K562 (cell line): ENCODE measurements around the gene TMEM117. TPM values are rescaled to one million over a fixed set of nuclear protein-coding genes. Genes with fewer than 3 reads are reported as not detected.

Experiments
- BDP1 ChIP-seq: IDR thresholded peaks from 3 replicates; pipeline ENCODE4 v1.6.1; 2011; ENCODE audit not compliant: insufficient read length, insufficient read depth
- CBX8 ChIP-seq: fragments of 200-600 bp; sonication (generic); IDR thresholded peaks from 2 replicates; pipeline ENCODE4 v1.6.1; 2012; ENCODE audit warnings: borderline replicate concordance, mixed run types, low read depth, mild to moderate bottlenecking, moderate library complexity, mixed read lengths, low read length, control low read depth, inconsistent platforms; ENCODE audit not compliant: poor library complexity, severe bottlenecking; ENCODE audit errors: extremely low read depth
- CC2D1A ChIP-seq: fragments of 450-650 bp; IDR thresholded peaks from 2 replicates; pipeline ENCODE4 v1.6.1; 2017; ENCODE audit warnings: mild to moderate bottlenecking
- CREBBP ChIP-seq: IDR thresholded peaks from one replicate; pipeline ENCODE4 v1.6.1; 2012; ENCODE audit warnings: low read depth, mild to moderate bottlenecking, control low read depth, inconsistent platforms, low read length
- EHMT2 ChIP-seq: fragments of 450-650 bp; IDR thresholded peaks from 2 replicates; pipeline ENCODE4 v1.6.1; 2018; ENCODE audit warnings: antibody characterized with exemption
- HDAC2 ChIP-seq: fragments of 450-650 bp; IDR thresholded peaks from 2 replicates; pipeline ENCODE4 v1.6.1; 2016; ENCODE audit warnings: mild to moderate bottlenecking
- HSF4 ChIP-seq: fragments of 250-450 bp; sonication (Bioruptor Pico); IDR thresholded peaks from 2 replicates; pipeline ENCODE4 v2.1.2; 2022; ENCODE audit warnings: mild to moderate bottlenecking, moderate library complexity, borderline replicate concordance
- MCM2 ChIP-seq: fragments of 450-650 bp; IDR thresholded peaks from 2 replicates; pipeline ENCODE4 v1.6.1; 2017; ENCODE audit warnings: low read depth, mild to moderate bottlenecking
- NR2F6 ChIP-seq: fragments of 450-650 bp; formaldehyde crosslinking; IDR thresholded peaks from 2 replicates; pipeline ENCODE4 v1.4.0; 2020; ENCODE audit warnings: mild to moderate bottlenecking
- USF1 ChIP-seq: sonication (generic); formaldehyde crosslinking; IDR thresholded peaks from 2 replicates; pipeline ENCODE4 v1.9.0; 2022; ENCODE audit warnings: mild to moderate bottlenecking, missing genetic modification reagents
- ZC3H8 ChIP-seq: fragments of 450-650 bp; IDR thresholded peaks from 2 replicates; pipeline ENCODE4 v1.6.1; 2017
- ZZZ3 ChIP-seq: fragments of 450-650 bp; IDR thresholded peaks from 2 replicates; pipeline ENCODE4 v1.6.1; 2016; ENCODE audit warnings: antibody characterized with exemption, mild to moderate bottlenecking, moderate library complexity
- polyA plus RNA-seq, 8 experiments: library from polyadenylated mRNA; depleted of rRNA in 4 of 8; stranded (reverse) in 5 of 8; unstranded in 3 of 8; fragments of >200 nt; fragmentation: Nextera tagmentation in 2 of 8; fragmentation: Illumina TruSeq in 1 of 8; extraction: Ambion mirVana in 2 of 8; extraction: Trizol in 1 of 8; gene quantifications; 2 replicates each; pipeline versions ENCODE4 v1.2.1 to v1.2.3, GENCODE V29; 2011 to 2014; ENCODE audit warnings: inconsistent platforms in 1 of 8, missing spikeins in 1 of 8
- total RNA-seq, 7 experiments: library from RNA; depleted of rRNA in 6 of 7; stranded (reverse); fragments of >200 nt in 6 of 7; fragmentation: Illumina TruSeq in 2 of 7; extraction: Trizol in 2 of 7; gene quantifications; 2 replicates each; pipeline versions ENCODE4 v1.2.1 to v1.2.3, GENCODE V29; 2011 to 2021; ENCODE audit warnings: low replicate concordance in 1 of 7
- TF ChIP-seq, protein P1 (sequence below): sonication (generic); formaldehyde crosslinking; IDR thresholded peaks from 2 replicates; pipeline ENCODE4 v1.8.0; 2023; ENCODE audit warnings: mild to moderate bottlenecking, missing genetic modification reagents
- TF ChIP-seq, protein P2 (sequence below): fragments of 250-450 bp; sonication (Bioruptor Pico); IDR thresholded peaks from 2 replicates; pipeline ENCODE4 v1.5.0; 2021; ENCODE audit warnings: mild to moderate bottlenecking, borderline replicate concordance
- TF ChIP-seq, protein P3 (sequence below): fragments of 450-650 bp; formaldehyde crosslinking; IDR thresholded peaks from 2 replicates; pipeline ENCODE4 v1.4.0; 2020; ENCODE audit warnings: mild to moderate bottlenecking, moderate library complexity

Gene TMEM117
- total and polyA plus RNA-seq, 9 of the 15 experiments (the other 6 are each of a cell fraction or from before 2014, with no cell fraction given), result 0.31 to 2.8 (median 1.0) TPM

- TF ChIP-seq, protein P1, sequence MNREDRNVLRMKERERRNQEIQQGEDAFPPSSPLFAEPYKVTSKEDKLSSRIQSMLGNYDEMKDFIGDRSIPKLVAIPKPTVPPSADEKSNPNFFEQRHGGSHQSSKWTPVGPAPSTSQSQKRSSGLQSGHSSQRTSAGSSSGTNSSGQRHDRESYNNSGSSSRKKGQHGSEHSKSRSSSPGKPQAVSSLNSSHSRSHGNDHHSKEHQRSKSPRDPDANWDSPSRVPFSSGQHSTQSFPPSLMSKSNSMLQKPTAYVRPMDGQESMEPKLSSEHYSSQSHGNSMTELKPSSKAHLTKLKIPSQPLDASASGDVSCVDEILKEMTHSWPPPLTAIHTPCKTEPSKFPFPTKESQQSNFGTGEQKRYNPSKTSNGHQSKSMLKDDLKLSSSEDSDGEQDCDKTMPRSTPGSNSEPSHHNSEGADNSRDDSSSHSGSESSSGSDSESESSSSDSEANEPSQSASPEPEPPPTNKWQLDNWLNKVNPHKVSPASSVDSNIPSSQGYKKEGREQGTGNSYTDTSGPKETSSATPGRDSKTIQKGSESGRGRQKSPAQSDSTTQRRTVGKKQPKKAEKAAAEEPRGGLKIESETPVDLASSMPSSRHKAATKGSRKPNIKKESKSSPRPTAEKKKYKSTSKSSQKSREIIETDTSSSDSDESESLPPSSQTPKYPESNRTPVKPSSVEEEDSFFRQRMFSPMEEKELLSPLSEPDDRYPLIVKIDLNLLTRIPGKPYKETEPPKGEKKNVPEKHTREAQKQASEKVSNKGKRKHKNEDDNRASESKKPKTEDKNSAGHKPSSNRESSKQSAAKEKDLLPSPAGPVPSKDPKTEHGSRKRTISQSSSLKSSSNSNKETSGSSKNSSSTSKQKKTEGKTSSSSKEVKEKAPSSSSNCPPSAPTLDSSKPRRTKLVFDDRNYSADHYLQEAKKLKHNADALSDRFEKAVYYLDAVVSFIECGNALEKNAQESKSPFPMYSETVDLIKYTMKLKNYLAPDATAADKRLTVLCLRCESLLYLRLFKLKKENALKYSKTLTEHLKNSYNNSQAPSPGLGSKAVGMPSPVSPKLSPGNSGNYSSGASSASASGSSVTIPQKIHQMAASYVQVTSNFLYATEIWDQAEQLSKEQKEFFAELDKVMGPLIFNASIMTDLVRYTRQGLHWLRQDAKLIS (CRISPR knock-in tag), result no peak
- TF ChIP-seq ZC3H8 (no peak), MCM2 (no peak), NR2F6 (CRISPR knock-in tag) (no peak), ZZZ3 (no peak), HDAC2 (no peak), EHMT2 (0 out of 2 replicates have a peak, but pooled peaks have one; percentile 8), BDP1 (no peak), CBX8 (no peak), HSF4 (no peak), USF1 (CRISPR knock-in tag) (no peak), CREBBP (no peak), CC2D1A (no peak)
- TF ChIP-seq, protein P2, sequence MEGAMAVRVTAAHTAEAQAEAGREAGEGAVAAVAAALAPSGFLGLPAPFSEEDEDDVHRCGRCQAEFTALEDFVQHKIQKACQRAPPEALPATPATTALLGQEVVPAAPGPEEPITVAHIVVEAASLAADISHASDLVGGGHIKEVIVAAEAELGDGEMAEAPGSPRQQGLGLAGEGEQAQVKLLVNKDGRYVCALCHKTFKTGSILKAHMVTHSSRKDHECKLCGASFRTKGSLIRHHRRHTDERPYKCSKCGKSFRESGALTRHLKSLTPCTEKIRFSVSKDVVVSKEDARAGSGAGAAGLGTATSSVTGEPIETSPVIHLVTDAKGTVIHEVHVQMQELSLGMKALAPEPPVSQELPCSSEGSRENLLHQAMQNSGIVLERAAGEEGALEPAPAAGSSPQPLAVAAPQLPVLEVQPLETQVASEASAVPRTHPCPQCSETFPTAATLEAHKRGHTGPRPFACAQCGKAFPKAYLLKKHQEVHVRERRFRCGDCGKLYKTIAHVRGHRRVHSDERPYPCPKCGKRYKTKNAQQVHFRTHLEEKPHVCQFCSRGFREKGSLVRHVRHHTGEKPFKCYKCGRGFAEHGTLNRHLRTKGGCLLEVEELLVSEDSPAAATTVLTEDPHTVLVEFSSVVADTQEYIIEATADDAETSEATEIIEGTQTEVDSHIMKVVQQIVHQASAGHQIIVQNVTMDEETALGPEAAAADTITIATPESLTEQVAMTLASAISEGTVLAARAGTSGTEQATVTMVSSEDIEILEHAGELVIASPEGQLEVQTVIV (CRISPR knock-in tag), result no peak
- TF ChIP-seq, protein P3, sequence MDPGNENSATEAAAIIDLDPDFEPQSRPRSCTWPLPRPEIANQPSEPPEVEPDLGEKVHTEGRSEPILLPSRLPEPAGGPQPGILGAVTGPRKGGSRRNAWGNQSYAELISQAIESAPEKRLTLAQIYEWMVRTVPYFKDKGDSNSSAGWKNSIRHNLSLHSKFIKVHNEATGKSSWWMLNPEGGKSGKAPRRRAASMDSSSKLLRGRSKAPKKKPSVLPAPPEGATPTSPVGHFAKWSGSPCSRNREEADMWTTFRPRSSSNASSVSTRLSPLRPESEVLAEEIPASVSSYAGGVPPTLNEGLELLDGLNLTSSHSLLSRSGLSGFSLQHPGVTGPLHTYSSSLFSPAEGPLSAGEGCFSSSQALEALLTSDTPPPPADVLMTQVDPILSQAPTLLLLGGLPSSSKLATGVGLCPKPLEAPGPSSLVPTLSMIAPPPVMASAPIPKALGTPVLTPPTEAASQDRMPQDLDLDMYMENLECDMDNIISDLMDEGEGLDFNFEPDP (CRISPR knock-in tag), result no peak
These were observed 29.8 kb upstream of the TMEM117 start, which contains the start of gene TWF1 (continued) for GRCh38 chr12:43805860-43806736.
